CD4-positive, alpha-beta T cell (primary cell): ENCODE data around the gene RNF6. TPM values are rescaled to one million over a fixed set of nuclear protein-coding genes. Genes with fewer than 3 reads are reported as not detected.

ENCODE experiments used
- ATAC-seq: fragments of 200-7000 bp; cut with Tn5 transposase; one replicate; pipeline ENCODE4 v1.10.0; 2022; ENCODE audit warnings: mild to moderate bottlenecking; ENCODE audit not compliant: poor library complexity
- CTCF ChIA-PET: fragments of 350-600 bp; sonication (Branson Sonifier 250); formaldehyde crosslinking; loops from one replicate; lab custom pipeline; 2021; ENCODE audit warnings: antibody characterized with exemption, inconsistent platforms; lab: Charles Lee
- POLR2A ChIA-PET: fragments of 350-600 bp; sonication (Branson Sonifier 250); formaldehyde crosslinking; loops from one replicate; lab custom pipeline; 2021; ENCODE audit warnings: antibody characterized with exemption, inconsistent platforms; lab: Charles Lee
- DNase-seq, 14 experiments: peaks; one replicate each; pipeline ENCODE4 v3.0.0-alpha.2; 2013 to 2020; ENCODE audit warnings: mixed read lengths in 2 of 14
- H3K27ac ChIP-seq, 2 donors: one replicate each; pipeline versions ENCODE4 v1.5.1 to v1.7.0; 2013; ENCODE audit warnings: low read length in 2 of 2, low read depth in 1 of 2, mild to moderate bottlenecking in 1 of 2
- H3K27me3 ChIP-seq, 2 experiments: 1 replicate in 1 of 2; 2 replicates in 1 of 2; pipeline versions ENCODE4 v1.6.1 to v1.7.0; 2013; ENCODE audit warnings: low read length in 2 of 2, control low read depth in 1 of 2, mild to moderate bottlenecking in 1 of 2, moderate library complexity in 1 of 2; ENCODE audit not compliant: insufficient read depth in 2 of 2, control insufficient read depth in 1 of 2
- H3K36me3 ChIP-seq: one replicate; pipeline ENCODE4 v1.6.1; 2013; ENCODE audit warnings: low read length, control low read depth; ENCODE audit not compliant: insufficient read depth
- H3K4me1 ChIP-seq: one replicate; pipeline ENCODE4 v1.6.1; 2013; ENCODE audit warnings: low read length, control low read depth; ENCODE audit not compliant: insufficient read depth
- H3K4me3 ChIP-seq: one replicate; pipeline ENCODE4 v1.5.1; 2013; ENCODE audit warnings: mild to moderate bottlenecking, low read length, moderate library complexity
- H3K9me3 ChIP-seq, 2 experiments: 1 replicate in 1 of 2; 2 replicates in 1 of 2; pipeline versions ENCODE4 v1.6.1 to v1.7.0; 2013; ENCODE audit warnings: low read length in 2 of 2, mild to moderate bottlenecking in 2 of 2, control low read depth in 1 of 2, moderate library complexity in 1 of 2; ENCODE audit not compliant: control insufficient read depth in 1 of 2, insufficient read depth in 1 of 2
- H3K27ac Mint-ChIP-seq: one replicate; pipeline ENCODE4 v1.8.0; 2020; ENCODE audit warnings: mixed read lengths
- H3K27me3 Mint-ChIP-seq: one replicate; pipeline ENCODE4 v1.8.0; 2021; ENCODE audit warnings: mixed read lengths
- H3K36me3 Mint-ChIP-seq: one replicate; pipeline ENCODE4 v1.8.0; 2021; ENCODE audit warnings: low read depth, mixed read lengths
- H3K4me1 Mint-ChIP-seq: one replicate; pipeline ENCODE4 v1.8.0; 2021; ENCODE audit warnings: low read depth, mixed read lengths
- H3K4me3 Mint-ChIP-seq: one replicate; pipeline ENCODE4 v1.8.0; 2020; ENCODE audit warnings: mild to moderate bottlenecking, mixed read lengths
- H3K9me3 Mint-ChIP-seq: one replicate; pipeline ENCODE4 v1.8.0; 2020; ENCODE audit warnings: mixed read lengths
- intact Hi-C, 2 experiments: fragments of 100-400 bp; cut with DNase I in 1 of 2; cut with micrococcal nuclease in 1 of 2; formaldehyde crosslinking; loops; one replicate each; pipeline versions ENCODE4 v1.15.1 to v1.9.0; 2023 to 2025; cut with DNase I, micrococcal nuclease
- total RNA-seq, 174 experiments: library from RNA in 2 of 174; stranded (reverse) in 2 of 174; gene quantifications; one replicate each; pipeline ENCODE4 v1.2.3 and lab custom pipeline; 2021 to 2026
- TF ChIP-seq, protein P1 (sequence below): fragments of 200-600 bp; IDR thresholded peaks from one replicate; pipeline ENCODE4 v1.8.0; 2022; ENCODE audit warnings: antibody characterized with exemption, mild to moderate bottlenecking

RNF6 gene
- total RNA-seq, 2 experiments from 2014 or later, result 46.5 to 49.5 TPM

DNA sequence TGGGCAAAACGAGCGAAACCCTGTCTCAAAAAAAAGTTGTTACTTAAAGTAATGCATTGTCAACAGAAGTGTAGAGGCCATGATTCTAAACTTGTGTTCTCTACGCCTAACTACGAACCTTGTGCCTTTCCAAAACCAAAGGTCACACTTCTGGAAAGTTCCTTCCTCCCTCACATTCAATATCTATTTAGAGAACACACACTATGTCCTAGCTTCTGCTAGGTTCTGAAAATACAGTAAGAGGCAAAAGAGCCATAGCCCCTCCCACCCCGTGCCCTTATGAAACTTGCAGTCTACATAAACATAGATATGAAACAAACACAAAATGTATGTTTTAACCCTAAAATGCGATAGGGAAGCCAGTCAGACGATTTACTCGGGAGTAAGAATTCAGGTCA, 36.4 kb downstream of the RNF6 start:
- TF ChIP-seq, protein P1, sequence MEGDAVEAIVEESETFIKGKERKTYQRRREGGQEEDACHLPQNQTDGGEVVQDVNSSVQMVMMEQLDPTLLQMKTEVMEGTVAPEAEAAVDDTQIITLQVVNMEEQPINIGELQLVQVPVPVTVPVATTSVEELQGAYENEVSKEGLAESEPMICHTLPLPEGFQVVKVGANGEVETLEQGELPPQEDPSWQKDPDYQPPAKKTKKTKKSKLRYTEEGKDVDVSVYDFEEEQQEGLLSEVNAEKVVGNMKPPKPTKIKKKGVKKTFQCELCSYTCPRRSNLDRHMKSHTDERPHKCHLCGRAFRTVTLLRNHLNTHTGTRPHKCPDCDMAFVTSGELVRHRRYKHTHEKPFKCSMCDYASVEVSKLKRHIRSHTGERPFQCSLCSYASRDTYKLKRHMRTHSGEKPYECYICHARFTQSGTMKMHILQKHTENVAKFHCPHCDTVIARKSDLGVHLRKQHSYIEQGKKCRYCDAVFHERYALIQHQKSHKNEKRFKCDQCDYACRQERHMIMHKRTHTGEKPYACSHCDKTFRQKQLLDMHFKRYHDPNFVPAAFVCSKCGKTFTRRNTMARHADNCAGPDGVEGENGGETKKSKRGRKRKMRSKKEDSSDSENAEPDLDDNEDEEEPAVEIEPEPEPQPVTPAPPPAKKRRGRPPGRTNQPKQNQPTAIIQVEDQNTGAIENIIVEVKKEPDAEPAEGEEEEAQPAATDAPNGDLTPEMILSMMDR, result no peak
- H3K4me3 Mint-ChIP-seq, result peak overlapping the region; percentile 87

DNA sequence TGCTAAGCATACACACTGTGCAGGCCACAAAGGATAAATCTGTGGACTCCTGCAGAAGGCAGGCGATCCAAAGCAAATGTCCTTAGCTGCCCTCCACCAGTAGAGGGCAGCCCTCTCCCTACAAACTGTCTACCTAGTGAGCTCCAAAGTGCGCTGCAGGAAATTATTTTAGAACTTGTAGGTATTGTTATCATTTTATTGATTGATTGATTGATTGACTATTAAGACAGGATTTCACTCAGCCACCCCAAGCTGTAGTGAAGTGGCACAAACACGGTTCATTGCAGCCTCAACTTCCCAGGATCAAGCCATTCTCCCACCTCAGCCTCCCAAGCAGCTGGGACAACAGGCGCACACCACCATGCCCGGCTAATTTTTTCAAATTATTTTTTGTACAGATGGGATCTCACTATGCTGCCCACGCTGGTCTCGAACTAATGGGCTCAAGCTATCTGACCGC, 37.3 kb downstream of the RNF6 start:
- no peaks in the 10 kb centered on the region for H3K27me3 Mint-ChIP-seq
- H3K4me1 ChIP-seq, result peaks cover 26% of the 10 kb centered on the region
- no peak overlapping the region for H3K4me3 ChIP-seq
- H3K36me3 ChIP-seq, result no peaks in the 10 kb centered on the region
- peak; percentile 50 to 88 (median 61) for DNase-seq
- TF ChIP-seq, protein P1, result peak; percentile 94
- peak overlapping the region; percentile 81 for H3K27ac Mint-ChIP-seq
- H3K36me3 Mint-ChIP-seq, result peaks cover 9% of the 10 kb centered on the region
- no peaks in the 10 kb centered on the region for H3K9me3 ChIP-seq
- POLR2A ChIA-PET, result interaction anchor here (0.6 to 3.8 kb wide), 11 partner anchors 21 to 514 kb away, joined by 3 to 52 read pairs (median 5); partner anchors contain the start of gene RNF6
- H3K4me3 Mint-ChIP-seq, result peak overlapping the region; percentile 84
- H3K9me3 Mint-ChIP-seq, result no peaks in the 10 kb centered on the region
- H3K27me3 ChIP-seq, result no peaks in the 10 kb centered on the region
- no peak overlapping the region for H3K27ac ChIP-seq
- peaks cover 23% of the 10 kb centered on the region for H3K4me1 Mint-ChIP-seq
- intact Hi-C loops, result loop anchor here (1.0 to 10.0 kb wide), 9 partner anchors 190 to 990 kb away; partner anchors contain the start of genes NUP58 (in 1 of the 2) and USP12 (in 1 of the 2)
- CTCF ChIA-PET, result interaction anchor here (0.6 to 2.9 kb wide), 12 partner anchors 14 to 520 kb away, joined by 3 to 58 read pairs (median 4); partner anchors contain the start of gene RNF6
- peak; percentile 32 for ATAC-seq

More for the DNA sequence above, 36.4 kb downstream of the RNF6 start:
- peak; percentile 5 for ATAC-seq
- peak overlapping the region; percentile 88 for H3K4me3 ChIP-seq
- Mint-ChIP-seq H3K27me3 (no peaks in the 10 kb centered on the region), H3K36me3 (peaks cover 9% of the 10 kb centered on the region), H3K4me1 (peaks cover 23% of the 10 kb centered on the region), H3K27ac (peak overlapping the region; percentile 92), H3K9me3 (no peaks in the 10 kb centered on the region)
- H3K4me1 ChIP-seq, result peaks cover 26% of the 10 kb centered on the region
- no peaks in the 10 kb centered on the region for H3K9me3 ChIP-seq
- H3K27me3 ChIP-seq, result no peaks in the 10 kb centered on the region
- CTCF ChIA-PET, result interaction anchor here (1.1 to 2.9 kb wide), 10 partner anchors 11 to 513 kb away, joined by 4 to 58 read pairs (median 6); partner anchors contain the start of gene RNF6
- no peaks in the 10 kb centered on the region for H3K36me3 ChIP-seq
- intact Hi-C loops, result loop anchor here (1.0 to 10.0 kb wide), 8 partner anchors 36 to 989 kb away; partner anchors contain the start of genes CDK8 (in 1 of the 2), NUP58 (in 1 of the 2) and USP12 (in 1 of the 2)
- peak overlapping the region; percentile 55 to 60 for H3K27ac ChIP-seq
- POLR2A ChIA-PET, result interaction anchor here (0.7 to 3.8 kb wide), 14 partner anchors 20 to 1240 kb away, joined by 3 to 52 read pairs (median 5); partner anchors contain the start of gene RNF6
- no peak for DNase-seq

DNA sequence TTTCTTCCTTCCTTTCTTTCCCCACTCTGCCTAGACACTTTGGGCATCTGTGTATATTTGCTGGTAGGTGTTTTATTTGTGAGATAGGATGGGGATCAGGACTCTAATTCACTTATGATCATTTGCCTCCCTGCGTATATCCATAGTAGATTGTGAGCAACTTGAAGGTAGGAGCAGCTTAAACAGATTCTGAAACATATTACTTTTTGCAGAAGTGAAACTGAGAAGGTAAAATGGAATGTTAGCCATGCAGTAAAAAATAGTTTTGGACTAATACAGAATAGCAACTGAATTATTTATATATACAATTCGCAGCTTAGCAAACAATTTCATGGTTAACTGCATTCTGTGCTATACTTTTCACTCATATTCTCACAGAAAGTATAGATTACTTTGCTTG, 38.7 kb downstream of the RNF6 start:
- H3K4me3 ChIP-seq, result no peak overlapping the region
- no peak overlapping the region for H3K4me3 Mint-ChIP-seq
- H3K4me1 ChIP-seq, result peaks cover 26% of the 10 kb centered on the region
- no peaks in the 10 kb centered on the region for H3K36me3 ChIP-seq
- H3K9me3 ChIP-seq, result no peaks in the 10 kb centered on the region
- ChIA-PET POLR2A (no interaction called here), CTCF (interaction anchor here (1.1 kb wide), 1 partner anchor 515 kb away, joined by 4 read pairs; no protein-coding TSS in a partner anchor)
- no peaks in the 10 kb centered on the region for H3K9me3 Mint-ChIP-seq
- H3K27me3 Mint-ChIP-seq, result no peaks in the 10 kb centered on the region
- no peak for ATAC-seq
- H3K36me3 Mint-ChIP-seq, result peaks cover 9% of the 10 kb centered on the region
- intact Hi-C loops, result loop anchor here (5.0 to 10.0 kb wide), 4 partner anchors 191 to 991 kb away; partner anchors contain the start of gene USP12 (in 1 of the 2)
- H3K4me1 Mint-ChIP-seq, result peaks cover 23% of the 10 kb centered on the region
- no peak for DNase-seq
- H3K27ac ChIP-seq, result no peak overlapping the region
- no peak overlapping the region for H3K27ac Mint-ChIP-seq
- no peaks in the 10 kb centered on the region for H3K27me3 ChIP-seq
- TF ChIP-seq, protein P1, result no peak
